OCI-LY1 (cell line): ENCODE results near the gene PTPRM.

Experiments
- H2AFZ ChIP-seq: fragments of 200-600 bp; sonication (generic), shearing (Covaris generic); 2 replicates; pipeline ENCODE4 v1.6.0; 2014; ENCODE audit warnings: antibody characterized with exemption, mild to moderate bottlenecking, low read length
- H3F3A ChIP-seq: fragments of 200-600 bp; sonication (generic), shearing (Covaris generic); 2 replicates; pipeline ENCODE4 v1.6.0; 2014; ENCODE audit warnings: mild to moderate bottlenecking, antibody characterized with exemption, low read length, moderate library complexity; ENCODE audit not compliant: insufficient read depth
- H3K27ac ChIP-seq: fragments of 200-600 bp; sonication (generic); 2 replicates; pipeline ENCODE4 v1.5.1; 2014; ENCODE audit warnings: low read length, mixed run types, mild to moderate bottlenecking, low read depth; ENCODE audit not compliant: poor library complexity, severe bottlenecking
- H3K27me3 ChIP-seq: fragments of 200-600 bp; sonication (generic); 2 replicates; pipeline ENCODE4 v1.6.0; 2014; ENCODE audit warnings: antibody characterized with exemption, mild to moderate bottlenecking, low read length, moderate library complexity; ENCODE audit not compliant: insufficient read depth
- H3K36me3 ChIP-seq: fragments of 200-600 bp; sonication (generic); 2 replicates; pipeline ENCODE4 v1.6.1; 2014; ENCODE audit warnings: mild to moderate bottlenecking, antibody characterized with exemption, low read length, moderate library complexity, mixed read lengths; ENCODE audit not compliant: insufficient read depth
- H3K4me1 ChIP-seq: fragments of 200-600 bp; sonication (generic); 2 replicates; pipeline ENCODE4 v1.5.1; 2014; ENCODE audit warnings: mild to moderate bottlenecking, low read length, moderate library complexity; ENCODE audit not compliant: insufficient read depth, severe bottlenecking
- H3K4me2 ChIP-seq: fragments of 200-600 bp; sonication (generic), shearing (Covaris generic); 2 replicates; pipeline ENCODE4 v1.6.1; 2014; ENCODE audit warnings: low read length
- H3K4me3 ChIP-seq: fragments of 200-600 bp; sonication (generic); 2 replicates; pipeline ENCODE4 v1.5.1; 2014; ENCODE audit warnings: low read length, low read depth, mild to moderate bottlenecking, mixed read lengths; ENCODE audit not compliant: poor library complexity, severe bottlenecking
- H3K79me2 ChIP-seq: fragments of 200-600 bp; shearing (Covaris generic); 2 replicates; pipeline ENCODE4 v1.6.1; 2016; ENCODE audit warnings: mixed run types, low read length, mixed read lengths; ENCODE audit not compliant: insufficient read depth
- H3K9ac ChIP-seq: fragments of 200-600 bp; sonication (generic), shearing (Covaris generic); 2 replicates; pipeline ENCODE4 v1.6.1; 2014; ENCODE audit warnings: mild to moderate bottlenecking, low read length, mixed read lengths
- H3K9me2 ChIP-seq: fragments of 200-600 bp; sonication (generic), shearing (Covaris generic); 2 replicates; pipeline ENCODE4 v1.6.1; 2014; ENCODE audit warnings: low read depth, mild to moderate bottlenecking, low read length, mixed read lengths
- H3K9me3 ChIP-seq: fragments of 200-600 bp; shearing (Covaris generic); 2 replicates; pipeline ENCODE4 v1.6.1; 2014; ENCODE audit warnings: low read length, mixed read lengths
- H4K20me1 ChIP-seq: fragments of 200-600 bp; sonication (generic), shearing (Covaris generic); 2 replicates; pipeline ENCODE4 v1.6.0; 2016; ENCODE audit warnings: mild to moderate bottlenecking, low read length; ENCODE audit not compliant: insufficient read depth
- EZH2 ChIP-seq: fragments of 200-600 bp; sonication (generic), shearing (Covaris generic); IDR thresholded peaks from 2 replicates; pipeline ENCODE4 v1.8.0; 2017; ENCODE audit warnings: borderline replicate concordance, mixed run types, mild to moderate bottlenecking, antibody characterized with exemption, low read length, moderate library complexity, mixed read lengths
- TF ChIP-seq, protein P1 (sequence below): fragments of 200-600 bp; sonication (generic), shearing (Covaris generic); IDR thresholded peaks from 2 replicates; pipeline ENCODE4 v1.5.1; 2017; ENCODE audit warnings: mild to moderate bottlenecking, antibody characterized with exemption, low read length, moderate library complexity, mixed read lengths

PTPRM gene

DNA sequence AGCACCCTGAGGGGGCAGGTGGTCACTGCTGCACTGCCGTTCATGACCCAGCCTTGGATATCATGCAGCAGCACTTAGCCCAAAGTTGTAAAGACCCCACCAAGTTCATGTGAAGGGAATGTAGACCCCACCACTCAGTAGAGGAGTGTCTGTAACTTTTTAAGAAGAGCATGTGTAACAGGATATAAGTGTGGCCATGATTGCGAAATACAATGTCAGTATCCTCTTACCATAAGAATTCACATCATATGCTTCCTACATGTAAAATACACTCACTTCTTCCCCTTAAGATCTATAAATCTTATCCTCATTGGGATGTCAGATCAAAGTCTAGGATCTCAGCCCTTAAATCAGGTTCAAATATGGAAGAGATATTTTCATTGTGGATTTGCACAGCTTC, 276.9 kb downstream of the PTPRM start:
- no peak for TF ChIP-seq EZH2
- TF ChIP-seq, protein P1, sequence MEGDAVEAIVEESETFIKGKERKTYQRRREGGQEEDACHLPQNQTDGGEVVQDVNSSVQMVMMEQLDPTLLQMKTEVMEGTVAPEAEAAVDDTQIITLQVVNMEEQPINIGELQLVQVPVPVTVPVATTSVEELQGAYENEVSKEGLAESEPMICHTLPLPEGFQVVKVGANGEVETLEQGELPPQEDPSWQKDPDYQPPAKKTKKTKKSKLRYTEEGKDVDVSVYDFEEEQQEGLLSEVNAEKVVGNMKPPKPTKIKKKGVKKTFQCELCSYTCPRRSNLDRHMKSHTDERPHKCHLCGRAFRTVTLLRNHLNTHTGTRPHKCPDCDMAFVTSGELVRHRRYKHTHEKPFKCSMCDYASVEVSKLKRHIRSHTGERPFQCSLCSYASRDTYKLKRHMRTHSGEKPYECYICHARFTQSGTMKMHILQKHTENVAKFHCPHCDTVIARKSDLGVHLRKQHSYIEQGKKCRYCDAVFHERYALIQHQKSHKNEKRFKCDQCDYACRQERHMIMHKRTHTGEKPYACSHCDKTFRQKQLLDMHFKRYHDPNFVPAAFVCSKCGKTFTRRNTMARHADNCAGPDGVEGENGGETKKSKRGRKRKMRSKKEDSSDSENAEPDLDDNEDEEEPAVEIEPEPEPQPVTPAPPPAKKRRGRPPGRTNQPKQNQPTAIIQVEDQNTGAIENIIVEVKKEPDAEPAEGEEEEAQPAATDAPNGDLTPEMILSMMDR, result no peak
- Histone ChIP-seq H3K9me3 (peaks cover 4% of the 10 kb centered on the region; the same call in 1 of the 2 replicates), H3K36me3 (no peaks in the 10 kb centered on the region), H3K4me2 (no peak overlapping the region), H3F3A (no peaks in the 10 kb centered on the region), H3K27me3 (no peaks in the 10 kb centered on the region), H3K9me2 (no peaks in the 10 kb centered on the region), H3K4me3 (no peak overlapping the region), H3K79me2 (no peaks in the 10 kb centered on the region), H3K27ac (no peak overlapping the region), H4K20me1 (no peaks in the 10 kb centered on the region), H3K9ac (no peak overlapping the region), H3K4me1 (no peaks in the 10 kb centered on the region), H2AFZ (no peak overlapping the region)

DNA sequence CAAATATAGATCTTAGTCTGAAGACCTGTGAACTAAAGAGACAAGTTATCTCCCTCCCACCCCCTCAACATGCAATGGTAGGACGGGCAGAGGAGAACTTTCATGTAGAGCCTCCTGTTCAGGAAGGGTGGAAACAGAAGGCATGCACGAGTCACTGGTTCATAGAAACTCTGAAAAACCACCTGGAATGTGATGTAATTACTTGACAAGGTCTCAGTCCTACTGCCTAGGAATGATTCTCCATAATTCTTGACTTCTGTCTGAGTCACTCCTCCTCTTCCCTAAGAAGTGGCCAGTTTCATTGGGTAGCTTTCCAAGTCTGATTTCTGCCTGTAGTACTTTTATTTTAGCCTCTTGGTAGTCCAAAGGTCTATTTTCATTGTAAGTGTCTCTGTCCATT, 277.3 kb downstream of the PTPRM start:
- Histone ChIP-seq H3K36me3 (no peaks in the 10 kb centered on the region), H3K4me3 (no peak overlapping the region), H3K27me3 (no peaks in the 10 kb centered on the region), H3K27ac (no peak overlapping the region), H3K4me2 (no peak overlapping the region), H3K9ac (no peak overlapping the region), H3K79me2 (no peaks in the 10 kb centered on the region), H2AFZ (no peak overlapping the region), H3K9me2 (no peaks in the 10 kb centered on the region), H3K9me3 (peaks cover 4% of the 10 kb centered on the region; the same call in 1 of the 2 replicates), H3K4me1 (no peaks in the 10 kb centered on the region), H3F3A (no peaks in the 10 kb centered on the region), H4K20me1 (no peaks in the 10 kb centered on the region)
- TF ChIP-seq EZH2, result no peak
- TF ChIP-seq, protein P1, result no peak

DNA sequence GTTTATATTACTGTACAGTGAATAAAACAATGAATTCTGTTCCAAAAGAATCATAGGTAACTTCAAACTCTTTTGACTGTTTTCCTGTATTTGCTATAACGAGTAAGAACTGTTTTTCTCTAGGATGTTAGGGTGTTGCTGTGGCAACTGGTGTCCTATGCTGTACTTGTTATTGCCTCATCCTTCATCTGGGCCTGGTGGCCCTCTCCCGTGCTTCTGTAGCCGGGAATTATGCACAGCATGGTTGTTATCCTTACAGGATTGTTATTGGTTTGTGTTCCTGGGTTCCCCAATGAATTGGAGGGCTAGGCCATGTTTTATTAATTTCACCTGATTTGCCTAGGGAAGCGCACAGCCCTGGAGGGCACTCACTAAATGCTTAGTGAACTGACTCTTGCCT, 279.2 kb downstream of the PTPRM start:
- Histone ChIP-seq H3F3A (no peaks in the 10 kb centered on the region), H3K9ac (no peak overlapping the region), H3K27me3 (no peaks in the 10 kb centered on the region), H3K9me2 (no peaks in the 10 kb centered on the region), H4K20me1 (no peaks in the 10 kb centered on the region), H3K4me3 (no peak overlapping the region), H3K4me1 (no peaks in the 10 kb centered on the region), H3K79me2 (no peaks in the 10 kb centered on the region), H3K9me3 (peaks cover 4% of the 10 kb centered on the region; the same call in 1 of the 2 replicates), H2AFZ (no peak overlapping the region), H3K36me3 (no peaks in the 10 kb centered on the region), H3K27ac (no peak overlapping the region), H3K4me2 (no peak overlapping the region)
- TF ChIP-seq, protein P1, result no peak
- no peak for TF ChIP-seq EZH2
